GM21529 (cell line): ENCODE data around the gene ATP6V0B.

Experiments used
- ATAC-seq: cut with Tn5 transposase; IDR thresholded peaks from one replicate; pipeline ENCODE4 v1.9.1; 2021; ENCODE audit not compliant: unreplicated experiment

ATP6V0B gene

DNA sequence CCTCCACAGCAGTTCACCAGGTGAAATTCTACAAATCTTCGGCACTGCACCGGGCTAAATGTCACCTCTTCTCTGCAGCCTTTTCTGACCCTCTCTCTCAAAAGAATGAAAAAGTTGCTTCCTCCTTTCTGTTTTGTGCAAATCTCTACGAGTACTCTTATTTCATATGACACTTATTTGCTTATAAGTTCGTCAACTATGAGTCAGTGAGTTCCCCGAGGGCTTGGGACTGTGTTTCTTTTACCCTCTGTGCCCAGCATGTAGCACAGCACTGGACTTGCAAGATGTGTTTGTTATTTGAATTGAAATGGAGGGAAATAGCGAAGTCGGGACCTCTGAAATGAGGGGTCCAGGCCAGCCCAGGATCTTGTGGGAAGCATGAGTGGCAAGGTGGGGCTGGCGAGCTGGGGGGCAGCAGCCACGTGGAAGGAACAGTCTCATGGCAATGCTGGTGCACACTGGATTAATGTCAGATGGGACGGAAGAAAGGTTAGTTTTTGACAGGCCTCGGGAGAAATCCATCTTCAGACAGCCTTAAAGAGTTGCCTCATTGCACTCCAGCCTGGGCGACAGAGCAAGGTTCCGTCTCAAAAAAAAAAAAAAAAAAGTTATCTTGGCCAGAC, 50.3 kb downstream of the ATP6V0B start:
- no peak for ATAC-seq

DNA sequence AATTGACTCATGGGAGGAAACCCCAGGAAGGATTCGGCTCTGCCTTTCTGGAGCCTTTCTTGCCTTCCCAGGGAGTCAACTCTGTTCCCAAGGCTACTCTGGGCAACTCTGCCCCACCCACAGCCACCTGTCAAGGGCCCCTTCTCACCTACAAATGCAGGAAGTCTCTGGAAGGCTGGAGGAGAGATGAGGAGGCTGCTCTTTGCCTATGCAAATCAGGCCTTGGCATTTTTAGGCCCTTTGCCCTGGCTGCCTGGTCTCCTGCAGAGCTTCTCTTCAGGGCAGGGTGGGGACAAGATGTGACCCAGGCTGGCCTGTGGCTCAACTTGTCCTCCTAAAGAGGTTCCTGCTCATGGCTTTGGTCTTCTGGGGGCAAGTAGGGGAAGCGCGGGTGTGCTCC, 51.1 kb downstream of the ATP6V0B start:
- ATAC-seq = no peak

- ATAC-seq = no peak
Measured at GRCh38 chr1:44027320-44027719, 52.6 kb downstream of the ATP6V0B start.
